H1 (cell line): ENCODE results near the gene SLC66A2.

Experiments
- CHD7 ChIP-seq: fragments of 300-600 bp; sonication (generic); IDR thresholded peaks from 2 replicates; pipeline ENCODE4 v1.7.1; 2012; ENCODE audit warnings: low read length, moderate library complexity, mild to moderate bottlenecking, inconsistent platforms; ENCODE audit not compliant: insufficient replicate concordance
- CTCF ChIP-seq, 3 experiments: IDR thresholded peaks; 1 replicate in 2 of 3; 2 replicates in 1 of 3; pipeline versions ENCODE4 v1.5.1 to v1.6.1; 2011; ENCODE audit warnings: low read length in 3 of 3, mild to moderate bottlenecking in 3 of 3, inconsistent platforms in 2 of 3, low read depth in 1 of 3, moderate library complexity in 1 of 3; ENCODE audit not compliant: insufficient read depth in 1 of 3; ENCODE audit errors: control extremely low read depth in 1 of 3
- EP300 ChIP-seq, 2 experiments: IDR thresholded peaks; 1 replicate in 1 of 2; 2 replicates in 1 of 2; pipeline ENCODE4 v1.6.1; 2011 to 2012; ENCODE audit warnings: low read depth in 2 of 2, low read length in 2 of 2, mild to moderate bottlenecking in 2 of 2, borderline replicate concordance in 1 of 2, inconsistent platforms in 1 of 2, moderate library complexity in 1 of 2
- GABPA ChIP-seq: IDR thresholded peaks from 2 replicates; pipeline ENCODE4 v1.6.1; 2011; ENCODE audit warnings: mild to moderate bottlenecking, low read length, moderate library complexity, borderline replicate concordance; ENCODE audit not compliant: insufficient read depth
- NRF1 ChIP-seq: IDR thresholded peaks from 2 replicates; pipeline ENCODE4 v1.6.1; 2011; ENCODE audit warnings: mild to moderate bottlenecking, low read depth, low read length, improper control_type of control experiment
- POLR2A ChIP-seq, 2 experiments: IDR thresholded peaks; 1 replicate in 1 of 2; 2 replicates in 1 of 2; pipeline ENCODE4 v1.6.1; 2011; ENCODE audit warnings: low read depth in 2 of 2, low read length in 2 of 2, mild to moderate bottlenecking in 2 of 2; ENCODE audit errors: control extremely low read depth in 1 of 2
- POU5F1 ChIP-seq: IDR thresholded peaks from 2 replicates; pipeline ENCODE4 v1.6.1; 2011; ENCODE audit warnings: low read depth, mild to moderate bottlenecking, low read length, moderate library complexity
- RAD21 ChIP-seq, 2 experiments: IDR thresholded peaks in 1 of 2; conservative IDR thresholded peaks in 1 of 2; 2 replicates each; pipeline ENCODE4 v1.6.1; 2011; ENCODE audit warnings: low read depth in 2 of 2, low read length in 2 of 2, improper control_type of control experiment in 1 of 2, inconsistent platforms in 1 of 2, mild to moderate bottlenecking in 1 of 2, moderate library complexity in 1 of 2
- RFX5 ChIP-seq: IDR thresholded peaks from 2 replicates; pipeline ENCODE4 v1.6.1; 2011; ENCODE audit warnings: low read depth, low read length, improper control_type of control experiment, borderline replicate concordance
- RXRA ChIP-seq: IDR thresholded peaks from 2 replicates; pipeline ENCODE4 v1.6.1; 2011; ENCODE audit warnings: low read depth, mild to moderate bottlenecking, low read length, moderate library complexity; ENCODE audit not compliant: insufficient read depth
- SIN3A ChIP-seq, 2 experiments: IDR thresholded peaks in 1 of 2; conservative IDR thresholded peaks in 1 of 2; 2 replicates each; pipeline ENCODE4 v1.6.1; 2011 to 2012; ENCODE audit warnings: low read length in 2 of 2, improper control_type of control experiment in 1 of 2, low read depth in 1 of 2, mild to moderate bottlenecking in 1 of 2

- TF ChIP-seq GABPA (no peak), SIN3A (conservative IDR thresholded peaks at IDR 0.05 in 1 of 2, IDR thresholded peaks at IDR 0.05 in 1 of 2; ENCODE audit: low read depth in 1 of 2, low read length in 2 of 2) (no peak), CTCF (IDR thresholded peaks at IDR 0.05; ENCODE audit: control extremely low read depth in 1 of 3, insufficient read depth in 1 of 3, low read depth in 1 of 3, low read length in 3 of 3) (no peak), POU5F1 (no peak), RAD21 (IDR thresholded peaks at IDR 0.05 in 1 of 2, conservative IDR thresholded peaks at IDR 0.05 in 1 of 2; ENCODE audit: low read depth in 2 of 2, low read length in 2 of 2) (no peak), POLR2A (IDR thresholded peaks at IDR 0.05; ENCODE audit: control extremely low read depth in 1 of 2, low read depth in 2 of 2, low read length in 2 of 2) (no peak), NRF1 (no peak), RXRA (no peak), EP300 (IDR thresholded peaks at IDR 0.05; ENCODE audit: borderline replicate concordance in 1 of 2, low read depth in 2 of 2, low read length in 2 of 2) (no peak), RFX5 (no peak), CHD7 (no peak)
These were observed 20.5 kb upstream of the SLC66A2 start for GRCh38 chr18:79971986-79972385.
